ENCODE results near the gene GIMAP8.
"Not testable (repeated sequence)": the region's sequence is repeated elsewhere in the genome, so short reads cannot be mapped to it uniquely, and the experiment has no call there.

The GIMAP8 gene

GRCh38 chr7:150441524-150441923 is 8.9 kb upstream of the GIMAP8 start:
- no peak for DNase-seq

- DNase-seq = no peak
These were observed 7.6 kb upstream of the GIMAP8 start for GRCh38 chr7:150442811-150443210.

GRCh38 chr7:150443793-150444540 is 6.5 kb upstream of the GIMAP8 start:
- no peak for DNase-seq

- no peak for DNase-seq
These were observed 5.6 kb upstream of the GIMAP8 start for GRCh38 chr7:150444674-150445365.

GRCh38 chr7:150446288-150446938 is 4.0 kb upstream of the GIMAP8 start:
- no peak for DNase-seq

GRCh38 chr7:150447966-150448788 is 2.3 kb upstream of the GIMAP8 start:
- DNase-seq = no peak

- DNase-seq = no peak
These were observed 1.7 kb upstream of the GIMAP8 start for GRCh38 chr7:150448789-150449147.

- no peak for DNase-seq
These were observed 1.1 kb upstream of the GIMAP8 start for GRCh38 chr7:150449206-150449952.

GRCh38 chr7:150451097-150451793 is 815 bp downstream of the GIMAP8 start:
- no peak for DNase-seq

GRCh38 chr7:150451833-150452461 is 1.5 kb downstream of the GIMAP8 start:
- DNase-seq = no peak

- DNase-seq = no peak
These were observed 2.8 kb downstream of the GIMAP8 start for GRCh38 chr7:150453181-150453580.

- DNase-seq = no peak
These were observed 3.5 kb downstream of the GIMAP8 start for GRCh38 chr7:150453892-150454291.

GRCh38 chr7:150457064-150457463 is 6.6 kb downstream of the GIMAP8 start:
- not testable (repeated sequence) for DNase-seq

- no peak for DNase-seq
These were observed 7.8 kb downstream of the GIMAP8 start for GRCh38 chr7:150458235-150458634.

- no peak for DNase-seq
These were observed 8.3 kb downstream of the GIMAP8 start for GRCh38 chr7:150458756-150459155.

GRCh38 chr7:150461520-150461919 is 11.1 kb downstream of the GIMAP8 start:
- DNase-seq = no peak

- DNase-seq = no peak
These were observed 12.0 kb downstream of the GIMAP8 start for GRCh38 chr7:150462413-150462812.

- no peak for DNase-seq
These were observed 13.0 kb downstream of the GIMAP8 start for GRCh38 chr7:150463461-150463860.

GRCh38 chr7:150464962-150465361 is 14.5 kb downstream of the GIMAP8 start:
- DNase-seq = no peak

- DNase-seq = no peak
These were observed 15.0 kb downstream of the GIMAP8 start for GRCh38 chr7:150465414-150465813.

- no peak for DNase-seq
These were observed 16.0 kb downstream of the GIMAP8 start for GRCh38 chr7:150466477-150466876.

Measured in NCI-H524 treated with DMSO at 0.1 percent for 48 hours (cell line).